GM21786 (cell line): ENCODE results near the gene ZSWIM1.
A peak's percentile ranks its signal among the peaks of the same experiment; 100 is the strongest.
"Not testable (repeated sequence)": the region's sequence is repeated elsewhere in the genome, so short reads cannot be mapped to it uniquely, and the experiment has no call there.

Source experiments
- ATAC-seq: cut with Tn5 transposase; IDR thresholded peaks from one replicate; pipeline ENCODE4 v1.9.1; 2021; ENCODE audit not compliant: unreplicated experiment

Gene ZSWIM1

GRCh38 chr20:45887346-45887715 is 6.3 kb downstream of the ZSWIM1 start, which contains the start of gene SPATA25:
Gene SPATA25, minus strand, starts transcription at chr20:45887622. Its CDS starts 32 bp downstream, at chr20:45887590.
- no peak for ATAC-seq

GRCh38 chr20:45888681-45889080 is 7.7 kb downstream of the ZSWIM1 start:
- no peak for ATAC-seq

- no peak for ATAC-seq
These were observed 9.3 kb downstream of the ZSWIM1 start for GRCh38 chr20:45890077-45890984.

- peak; percentile 68 for ATAC-seq
These were observed 10.3 kb downstream of the ZSWIM1 start, which contains the start of the genes CTSA and NEURL2 for GRCh38 chr20:45890985-45891983. Gene CTSA, plus strand, starts transcription at chr20:45891335. Its CDS starts 234 bp downstream, at chr20:45891569. Gene NEURL2, minus strand, starts transcription at chr20:45891208. Its CDS starts 217 bp downstream, at chr20:45890991.

GRCh38 chr20:45892049-45892825 is 11.2 kb downstream of the ZSWIM1 start:
- no peak for ATAC-seq

GRCh38 chr20:45892828-45893500 is 11.9 kb downstream of the ZSWIM1 start:
- ATAC-seq, result no peak

GRCh38 chr20:45893831-45894230 is 12.8 kb downstream of the ZSWIM1 start:
- ATAC-seq, result no peak

- ATAC-seq, result no peak
These were observed 13.8 kb downstream of the ZSWIM1 start for GRCh38 chr20:45894797-45895196.

GRCh38 chr20:45896641-45897161 is 15.7 kb downstream of the ZSWIM1 start:
- no peak for ATAC-seq

- ATAC-seq, result no peak
These were observed 16.3 kb downstream of the ZSWIM1 start for GRCh38 chr20:45897289-45897688.

- ATAC-seq, result no peak
These were observed 16.7 kb downstream of the ZSWIM1 start for GRCh38 chr20:45897692-45898091.

GRCh38 chr20:45898285-45898684 is 17.3 kb downstream of the ZSWIM1 start:
- no peak for ATAC-seq

GRCh38 chr20:45899046-45899835 is 18.2 kb downstream of the ZSWIM1 start:
- no peak for ATAC-seq

GRCh38 chr20:45901332-45901731 is 20.3 kb downstream of the ZSWIM1 start:
- not testable (repeated sequence) for ATAC-seq

GRCh38 chr20:45902199-45902701 is 21.2 kb downstream of the ZSWIM1 start:
- no peak for ATAC-seq

- no peak for ATAC-seq
These were observed 23.8 kb downstream of the ZSWIM1 start for GRCh38 chr20:45904583-45905504.

GRCh38 chr20:45905505-45906079 is 24.6 kb downstream of the ZSWIM1 start:
- no peak for ATAC-seq
